GM12878 (cell line): ENCODE data around the gene SORCS2. TPM values are rescaled to one million over a fixed set of nuclear protein-coding genes. Genes with fewer than 3 reads are reported as not detected.

Experiments used
- ATAC-seq: fragments of 200-7000 bp; cut with Tn5 transposase; 3 replicates; pipeline ENCODE4 v1.9.1; 2020; ENCODE audit warnings: mild to moderate bottlenecking, moderate library complexity
- BruUV-seq: library from RNA; stranded (reverse); fragments of 400-500 nt; replicated peaks from 2 replicates; lab custom pipeline; 2021; lab: Mats Ljungman, UMichigan
- CTCF ChIA-PET: fragments of 300-600 bp; sonication (Branson Sonifier 250); formaldehyde crosslinking; extraction: SDS; loops from one replicate; lab custom pipeline; 2021; ENCODE audit warnings: inconsistent platforms; lab: Yijun Ruan, JAX
- POLR2A ChIA-PET: fragments of 350-600 bp; formaldehyde crosslinking; extraction: SDS; loops from one replicate; lab custom pipeline; 2021; ENCODE audit warnings: inconsistent platforms; lab: Charles Lee
- RAD21 ChIA-PET: fragments of 300-600 bp; sonication (Branson Sonifier 250); formaldehyde crosslinking; loops from one replicate; lab custom pipeline; 2023; ENCODE audit warnings: antibody characterized with exemption; ENCODE audit not compliant: unreplicated experiment; lab: Charles Lee
- SMC1A ChIA-PET: fragments of 300-600 bp; sonication (Branson Sonifier 250); formaldehyde crosslinking; loops from one replicate; lab custom pipeline; 2023; ENCODE audit not compliant: unreplicated experiment, uncharacterized antibody; lab: Charles Lee
- DNase-seq: peaks from one replicate; pipeline ENCODE4 v3.0.0-alpha.2; 2011; ENCODE audit warnings: low read depth, low spot score
- FAIRE-seq: peaks from 3 replicates; lab custom pipeline; 2011; peaks lifted over from hg19 to GRCh38; lab: Jason Lieb, UNC
- H2AFZ ChIP-seq: 2 replicates; pipeline ENCODE4 v1.6.0; 2011; ENCODE audit warnings: low read depth, low read length, control low read depth; ENCODE audit not compliant: control insufficient read depth
- H3K27ac ChIP-seq: 2 replicates; pipeline ENCODE4 v1.5.1; 2011; ENCODE audit warnings: control low read depth; ENCODE audit not compliant: control insufficient read depth, insufficient read depth
- H3K27me3 ChIP-seq, 2 experiments: replicated peaks in 1 of 2; 2 replicates each; pipeline versions ENCODE4 v1.6.0 to v1.6.1; 2011; ENCODE audit warnings: low read length in 1 of 2; ENCODE audit not compliant: control insufficient read depth in 2 of 2, insufficient read depth in 2 of 2
- H3K36me3 ChIP-seq, 2 experiments: 2 replicates each; pipeline ENCODE4 v1.5.1; 2011; ENCODE audit warnings: low read length in 1 of 2; ENCODE audit not compliant: control insufficient read depth in 2 of 2, insufficient read depth in 2 of 2
- H3K4me1 ChIP-seq: 2 replicates; pipeline ENCODE4 v1.6.1; 2011; ENCODE audit warnings: mild to moderate bottlenecking, low read length, moderate library complexity, mixed read lengths; ENCODE audit not compliant: control insufficient read depth, insufficient read depth
- H3K4me2 ChIP-seq: 2 replicates; pipeline ENCODE4 v1.6.0; 2011; ENCODE audit warnings: control low read depth; ENCODE audit not compliant: control insufficient read depth, insufficient read depth
- H3K4me3 ChIP-seq: fragments of 200-600 bp; sonication (generic); 2 replicates; pipeline ENCODE4 v1.5.1; 2016
- H3K79me2 ChIP-seq: 2 replicates; pipeline ENCODE4 v1.6.0; 2011; ENCODE audit warnings: low read length; ENCODE audit not compliant: control insufficient read depth, insufficient read depth
- H3K9ac ChIP-seq: 2 replicates; pipeline ENCODE4 v1.8.0; 2011; ENCODE audit warnings: low read length, control low read depth, mixed read lengths; ENCODE audit not compliant: control insufficient read depth, insufficient read depth
- H3K9me3 ChIP-seq: replicated peaks from 3 replicates; pipeline ENCODE4 v1.5.1; 2011; ENCODE audit warnings: mild to moderate bottlenecking, low read length; ENCODE audit not compliant: control insufficient read depth, insufficient read depth
- H4K20me1 ChIP-seq: 2 replicates; pipeline ENCODE4 v1.6.0; 2011; ENCODE audit not compliant: control insufficient read depth, insufficient read depth
- BCL3 ChIP-seq: IDR thresholded peaks from 2 replicates; pipeline ENCODE4 v1.6.1; 2011; ENCODE audit warnings: borderline replicate concordance, low read depth, mild to moderate bottlenecking, moderate library complexity, low read length; ENCODE audit not compliant: insufficient read depth, poor library complexity, severe bottlenecking
- BHLHE40 ChIP-seq, 2 experiments: fragments of 450-650 bp in 1 of 2; IDR thresholded peaks; 2 replicates each; pipeline ENCODE4 v1.6.1; 2011 to 2017; ENCODE audit warnings: low read depth in 2 of 2, borderline replicate concordance in 1 of 2, improper control_type of control experiment in 1 of 2, low read length in 1 of 2, mild to moderate bottlenecking in 1 of 2
- BRCA1 ChIP-seq: IDR thresholded peaks from 2 replicates; pipeline ENCODE4 v1.6.1; 2011; ENCODE audit warnings: low read depth, low read length, improper control_type of control experiment
- JUND ChIP-seq: IDR thresholded peaks from 2 replicates; pipeline ENCODE4 v1.6.1; 2012; ENCODE audit warnings: low read depth, mild to moderate bottlenecking, low read length, improper control_type of control experiment, moderate library complexity
- RBBP5 ChIP-seq: fragments of 200-600 bp; sonication (generic); conservative IDR thresholded peaks from 2 replicates; pipeline ENCODE4 v1.6.1; 2016
- ZBTB11 ChIP-seq: fragments of 450-650 bp; formaldehyde crosslinking; IDR thresholded peaks from 2 replicates; pipeline ENCODE4 v1.5.0; 2022; ENCODE audit warnings: mild to moderate bottlenecking, missing genetic modification characterization
- WGBS: methylation state at CpG from one replicate; pipeline ENCODE4 v1.1.6; 2016; ENCODE audit warnings: low lambda C conversion rate; ENCODE audit not compliant: insufficient replicate concordance, insufficient coverage; ENCODE audit errors: missing lambda C conversion rate; 5-methylcytosine and 5-hydroxymethylcytosine counted together
- in situ Hi-C: fragments of 300-500 bp; cut with MboI; formaldehyde crosslinking; loops from 9 replicates; pipeline ENCODE4 v1.14.3; 2018; ENCODE audit warnings: mixed read lengths
- intact Hi-C: fragments of 100-400 bp; cut with micrococcal nuclease; formaldehyde crosslinking; loops from one replicate; pipeline ENCODE4 v1.14.2; 2022; ENCODE audit not compliant: unreplicated experiment
- polyA plus RNA-seq, 11 experiments: library from polyadenylated mRNA; depleted of rRNA in 4 of 11; unstranded in 6 of 11; stranded (reverse) in 5 of 11; fragments of >200 nt; fragmentation: Nextera tagmentation in 4 of 11; fragmentation: Illumina TruSeq in 1 of 11; extraction: Ambion mirVana in 4 of 11; extraction: Trizol in 1 of 11; gene quantifications; 1 replicate in 1 of 11; 2 replicates in 10 of 11; pipeline versions ENCODE4 v1.2.1 to v1.2.3, GENCODE V29; 2011 to 2016; ENCODE audit warnings: inconsistent platforms in 2 of 11, missing spikeins in 2 of 11, low read depth in 1 of 11
- total RNA-seq, 4 experiments: library from RNA; depleted of rRNA in 3 of 4; stranded (reverse); fragments of >200 nt in 3 of 4; fragmentation: Illumina TruSeq in 1 of 4; extraction: Trizol in 1 of 4; gene quantifications; 2 replicates each; pipeline versions ENCODE4 v1.2.1 to v1.2.3, GENCODE V29; 2013 to 2021

Gene SORCS2
- total and polyA plus RNA-seq, 10 of the 15 experiments (the other 5 are each of a cell fraction or from before 2014, with no cell fraction given) = 0.01 to 0.15 (median 0.05) TPM; not detected in 5

- TF ChIP-seq ZBTB11 (no peak), JUND (no peak), BCL3 (no peak), RBBP5 (no peak)
Measured at GRCh38 chr4:7166981-7167700, 25.2 kb upstream of the SORCS2 start (continued).

- no peak overlapping the region for H3K4me3 ChIP-seq
- H3K4me1 ChIP-seq = no peaks in the 10 kb centered on the region
- RAD21 ChIA-PET = no interaction called here
- H3K9ac ChIP-seq = no peak overlapping the region
- in situ Hi-C loops = no loop called here
- H3K79me2 ChIP-seq = no peaks in the 10 kb centered on the region
- POLR2A ChIA-PET = no interaction called here
- no peaks in the 10 kb centered on the region for H3K9me3 ChIP-seq
- no peak overlapping the region for H3K4me2 ChIP-seq
- no peak for FAIRE-seq
- BruUV-seq = no TSS peak
- SMC1A ChIA-PET = no interaction called here
- H2AFZ ChIP-seq = no peak overlapping the region
- ATAC-seq = no peak
- CTCF ChIA-PET = no interaction called here
- no peaks in the 10 kb centered on the region for H4K20me1 ChIP-seq
- H3K27me3 ChIP-seq = peaks cover 0 to 3% of the 10 kb centered on the region in 2 experiments; a peak in 2 of 4 replicates
- no peaks in the 10 kb centered on the region for H3K36me3 ChIP-seq
- intact Hi-C loops = no loop called here
- H3K27ac ChIP-seq = no peak overlapping the region
- WGBS = 49% methylated on average over 4 of the region's 4 CpGs
- TF ChIP-seq BRCA1 = no peak
- no peak for TF ChIP-seq BHLHE40 (IDR thresholded peaks at IDR 0.05; ENCODE audit: borderline replicate concordance in 1 of 2, low read depth in 2 of 2, low read length in 1 of 2)
- no peak for DNase-seq
Measured at GRCh38 chr4:7167706-7168105, 24.6 kb upstream of the SORCS2 start.
